Fibroblast of lung (primary cell): ENCODE results near the gene SBF2. TPM values are rescaled to one million over a fixed set of nuclear protein-coding genes. Genes with fewer than 3 reads are reported as not detected.

Source experiments
- DNase-seq, 2 donors: peaks; one replicate each; pipeline versions ENCODE4 v3.0.0 to v3.0.0-alpha.2; 2010; ENCODE audit warnings: low read depth in 2 of 2
- H2AFZ ChIP-seq: 2 replicates; pipeline ENCODE4 v1.5.1; 2012; ENCODE audit warnings: low read length, control low read depth, inconsistent platforms
- H3K27ac ChIP-seq: 2 replicates; pipeline ENCODE4 v1.5.1; 2011; ENCODE audit warnings: low read length, control low read depth; ENCODE audit not compliant: insufficient read depth
- H3K27me3 ChIP-seq: 2 replicates; pipeline ENCODE4 v1.5.1; 2011; ENCODE audit warnings: mild to moderate bottlenecking, low read length; ENCODE audit not compliant: control insufficient read depth, insufficient read depth
- H3K36me3 ChIP-seq: 2 replicates; pipeline ENCODE4 v1.5.1; 2011; ENCODE audit warnings: low read length; ENCODE audit not compliant: control insufficient read depth, insufficient read depth
- H3K4me1 ChIP-seq: 2 replicates; pipeline ENCODE4 v1.5.1; 2011; ENCODE audit warnings: low read length; ENCODE audit not compliant: control insufficient read depth, insufficient read depth; ENCODE audit errors: extremely low read depth
- H3K4me2 ChIP-seq: 2 replicates; pipeline ENCODE4 v1.5.1; 2011; ENCODE audit warnings: low read length, control low read depth; ENCODE audit not compliant: insufficient read depth; ENCODE audit errors: extremely low read depth
- H3K4me3 ChIP-seq, 4 experiments: fragments of 200-600 bp in 1 of 4; sonication (generic) in 1 of 4; replicated peaks in 1 of 4; 2 replicates each; pipeline ENCODE4 v1.5.1; 2011 to 2016; ENCODE audit warnings: low read length in 4 of 4, low read depth in 3 of 4, mild to moderate bottlenecking in 3 of 4, control low read depth in 2 of 4, inconsistent platforms in 1 of 4, mixed read lengths in 1 of 4; ENCODE audit not compliant: insufficient read depth in 1 of 4; ENCODE audit errors: control extremely low read depth in 1 of 4
- H3K79me2 ChIP-seq: 2 replicates; pipeline ENCODE4 v1.5.1; 2012; ENCODE audit warnings: mild to moderate bottlenecking, low read length, inconsistent platforms; ENCODE audit not compliant: control insufficient read depth, insufficient read depth
- H3K9ac ChIP-seq: 2 replicates; pipeline ENCODE4 v1.5.1; 2011; ENCODE audit warnings: mild to moderate bottlenecking, low read length, control low read depth; ENCODE audit not compliant: insufficient read depth
- H3K9me3 ChIP-seq: 2 replicates; pipeline ENCODE4 v1.5.1; 2012; ENCODE audit warnings: low read depth, low read length; ENCODE audit not compliant: control insufficient read depth, insufficient read depth
- H4K20me1 ChIP-seq: 2 replicates; pipeline ENCODE4 v1.5.1; 2011; ENCODE audit warnings: low read length; ENCODE audit not compliant: control insufficient read depth, insufficient read depth; ENCODE audit errors: extremely low read depth
- CTCF ChIP-seq, 2 donors: IDR thresholded peaks in 1 of 2; conservative IDR thresholded peaks in 1 of 2; 1 replicate in 1 of 2; 2 replicates in 1 of 2; pipeline ENCODE4 v1.5.1; 2011 to 2012; ENCODE audit warnings: low read length in 2 of 2, control low read depth in 1 of 2, inconsistent platforms in 1 of 2, low read depth in 1 of 2, mild to moderate bottlenecking in 1 of 2
- EZH2 ChIP-seq: IDR thresholded peaks from 2 replicates; pipeline ENCODE4 v1.5.1; 2012; ENCODE audit warnings: low read length, control low read depth, mild to moderate bottlenecking; ENCODE audit errors: missing control alignments
- polyA plus RNA-seq, 2 donors: library from polyadenylated mRNA; depleted of rRNA in 1 of 2; stranded (reverse) in 1 of 2; unstranded in 1 of 2; fragments of >200 nt; gene quantifications; 2 replicates each; pipeline ENCODE4 v1.2.1, GENCODE V29; 2011 to 2012; ENCODE audit warnings: missing spikeins in 1 of 2
- total RNA-seq: library from RNA; depleted of rRNA; stranded (reverse); fragments of >200 nt; gene quantifications from 2 replicates; pipeline ENCODE4 v1.2.1, GENCODE V29; 2014

The SBF2 gene
- total and polyA plus RNA-seq, 2 donors (not counting 1 experiment from before 2014, with no cell fraction given): 69.4 to 95.9 TPM

GRCh38 chr11:9762531-9762930, 531.5 kb downstream of the SBF2 start:
- no peaks in the 10 kb centered on the region for H3K9me3 ChIP-seq
- H2AFZ ChIP-seq: no peak overlapping the region
- H3K4me3 ChIP-seq: no peak overlapping the region
- H3K9ac ChIP-seq: no peak overlapping the region
- no peak for TF ChIP-seq CTCF (conservative IDR thresholded peaks at IDR 0.05 in 1 of 2, IDR thresholded peaks at IDR 0.05 in 1 of 2; ENCODE audit: low read depth in 1 of 2, low read length in 2 of 2)
- no peak for TF ChIP-seq EZH2
- H3K4me1 ChIP-seq: peaks cover 52% of the 10 kb centered on the region
- no peak overlapping the region for H3K27ac ChIP-seq
- no peaks in the 10 kb centered on the region for H3K79me2 ChIP-seq
- H4K20me1 ChIP-seq: no peaks in the 10 kb centered on the region
- H3K27me3 ChIP-seq: no peaks in the 10 kb centered on the region
- DNase-seq: no peak
- H3K4me2 ChIP-seq: no peak overlapping the region
- H3K36me3 ChIP-seq: no peaks in the 10 kb centered on the region

GRCh38 chr11:9761441-9761945, 532.5 kb downstream of the SBF2 start:
- H3K27me3 ChIP-seq: no peaks in the 10 kb centered on the region
- H3K9ac ChIP-seq: no peak overlapping the region
- DNase-seq: no peak
- H2AFZ ChIP-seq: no peak overlapping the region
- no peaks in the 10 kb centered on the region for H3K36me3 ChIP-seq
- H3K4me3 ChIP-seq: no peak overlapping the region
- H3K4me1 ChIP-seq: peaks cover 50% of the 10 kb centered on the region
- no peak overlapping the region for H3K4me2 ChIP-seq
- no peaks in the 10 kb centered on the region for H3K9me3 ChIP-seq
- H3K79me2 ChIP-seq: no peaks in the 10 kb centered on the region
- no peaks in the 10 kb centered on the region for H4K20me1 ChIP-seq
- TF ChIP-seq EZH2: no peak
- no peak for TF ChIP-seq CTCF (conservative IDR thresholded peaks at IDR 0.05 in 1 of 2, IDR thresholded peaks at IDR 0.05 in 1 of 2; ENCODE audit: low read depth in 1 of 2, low read length in 2 of 2)
- no peak overlapping the region for H3K27ac ChIP-seq

- Histone ChIP-seq H4K20me1 (no peaks in the 10 kb centered on the region), H3K9me3 (no peaks in the 10 kb centered on the region), H3K27me3 (no peaks in the 10 kb centered on the region), H3K36me3 (no peaks in the 10 kb centered on the region), H2AFZ (no peak overlapping the region), H3K9ac (peak overlapping the region; percentile 40), H3K4me2 (no peak overlapping the region), H3K4me3 (no peak overlapping the region), H3K4me1 (peaks cover 51% of the 10 kb centered on the region), H3K27ac (peak overlapping the region; percentile 92), H3K79me2 (no peaks in the 10 kb centered on the region)
- TF ChIP-seq EZH2 (no peak), CTCF (conservative IDR thresholded peaks at IDR 0.05 in 1 of 2, IDR thresholded peaks at IDR 0.05 in 1 of 2; ENCODE audit: low read depth in 1 of 2, low read length in 2 of 2) (no peak)
- DNase-seq: peak; percentile 96 to 98
Measured at GRCh38 chr11:9760193-9760575, 533.8 kb downstream of the SBF2 start.
